Peyer's patch (tissue), 4 donors: Measurements from ENCODE around the gene ZNF705A.
"Not testable (repeated sequence)": the region's sequence is repeated elsewhere in the genome, so short reads cannot be mapped to it uniquely, and the experiment has no call there.

ENCODE experiments used
- CTCF ChIP-seq, 6 experiments: fragments of 450-650 bp in 4 of 6; fragments of 200-600 bp in 2 of 6; sonication (generic) in 1 of 6; IDR thresholded peaks; one replicate each; pipeline ENCODE4 v1.5.1; 2017 to 2019; ENCODE audit warnings: antibody characterized with exemption in 6 of 6, mild to moderate bottlenecking in 3 of 6, moderate library complexity in 1 of 6
- POLR2A ChIP-seq, 2 donors: fragments of 450-650 bp; IDR thresholded peaks; one replicate each; pipeline ENCODE4 v1.5.1; 2017; ENCODE audit warnings: antibody characterized with exemption in 2 of 2, mild to moderate bottlenecking in 2 of 2, moderate library complexity in 2 of 2

- not testable (repeated sequence) for TF ChIP-seq POLR2A, CTCF (IDR thresholded peaks at IDR 0.05)
Observed at GRCh38 chr12:8141647-8142046, 15.2 kb upstream of the ZNF705A start.
